Mesendoderm (in vitro differentiated cells): ENCODE measurements around the gene DDX54.

Source experiments
- DNase-seq: peaks from one replicate; pipeline ENCODE4 v3.0.0; 2013
- H2AK5ac ChIP-seq: 2 replicates; pipeline ENCODE4 v1.6.1; 2013; ENCODE audit warnings: low read length, inconsistent platforms
- H2BK120ac ChIP-seq: 2 replicates; pipeline ENCODE4 v1.6.1; 2013; ENCODE audit warnings: low read depth, mild to moderate bottlenecking, low read length, moderate library complexity, mixed read lengths
- H2BK15ac ChIP-seq: replicated peaks from 2 replicates; pipeline ENCODE4 v1.6.1; 2013; ENCODE audit warnings: low read depth, mild to moderate bottlenecking, moderate library complexity
- H2BK5ac ChIP-seq: 2 replicates; pipeline ENCODE4 v1.6.1; 2013; ENCODE audit warnings: low read length, inconsistent platforms
- H3K18ac ChIP-seq: 2 replicates; pipeline ENCODE4 v1.6.1; 2013; ENCODE audit warnings: mild to moderate bottlenecking, low read length, mixed read lengths
- H3K23ac ChIP-seq: one replicate; pipeline ENCODE4 v1.6.1; 2013; ENCODE audit warnings: low read length
- H3K27ac ChIP-seq: 2 replicates; pipeline ENCODE4 v1.5.1; 2013; ENCODE audit warnings: low read depth, mild to moderate bottlenecking, inconsistent platforms, low read length, moderate library complexity
- H3K27me3 ChIP-seq: 2 replicates; pipeline ENCODE4 v1.6.1; 2013; ENCODE audit warnings: low read length, control low read depth, mild to moderate bottlenecking, inconsistent platforms; ENCODE audit not compliant: insufficient read depth, poor library complexity
- H3K36me3 ChIP-seq: 2 replicates; pipeline ENCODE4 v1.6.1; 2013; ENCODE audit warnings: low read length, inconsistent platforms; ENCODE audit not compliant: control insufficient read depth, insufficient read depth
- H3K4ac ChIP-seq: one replicate; pipeline ENCODE4 v1.6.1; 2013; ENCODE audit warnings: low read depth, mild to moderate bottlenecking, low read length, moderate library complexity
- H3K4me1 ChIP-seq: 2 replicates; pipeline ENCODE4 v1.6.1; 2013; ENCODE audit warnings: low read depth, low read length, inconsistent platforms; ENCODE audit not compliant: control insufficient read depth
- H3K4me2 ChIP-seq: 2 replicates; pipeline ENCODE4 v1.6.1; 2013; ENCODE audit warnings: low read length
- H3K4me3 ChIP-seq: 2 replicates; pipeline ENCODE4 v1.5.1; 2013; ENCODE audit warnings: mild to moderate bottlenecking, low read length
- H3K56ac ChIP-seq: one replicate; pipeline ENCODE4 v1.6.1; 2013; ENCODE audit warnings: low read length
- H3K79me1 ChIP-seq: 2 replicates; pipeline ENCODE4 v1.6.1; 2013; ENCODE audit warnings: low read length, inconsistent platforms
- H3K79me2 ChIP-seq: 2 replicates; pipeline ENCODE4 v1.6.1; 2013; ENCODE audit warnings: mild to moderate bottlenecking, low read length; ENCODE audit not compliant: control insufficient read depth, insufficient read depth
- H3K9ac ChIP-seq: 2 replicates; pipeline ENCODE4 v1.6.1; 2013; ENCODE audit warnings: low read length, inconsistent platforms
- H4K5ac ChIP-seq: one replicate; pipeline ENCODE4 v1.6.1; 2013; ENCODE audit warnings: low read length
- H4K8ac ChIP-seq: one replicate; pipeline ENCODE4 v1.6.1; 2013; ENCODE audit warnings: low read depth, mild to moderate bottlenecking, control low read depth, low read length, moderate library complexity
- WGBS: extraction: QIAGEN DNeasy Blood & Tissue Kit; methylation state at CpG from one replicate; pipeline ENCODE4 v1.1.7; 2013; ENCODE audit warnings: low lambda C conversion rate, missing lambda C conversion rate; ENCODE audit not compliant: insufficient coverage; ENCODE audit errors: extremely low coverage; 5-methylcytosine and 5-hydroxymethylcytosine counted together

Gene DDX54

DNA sequence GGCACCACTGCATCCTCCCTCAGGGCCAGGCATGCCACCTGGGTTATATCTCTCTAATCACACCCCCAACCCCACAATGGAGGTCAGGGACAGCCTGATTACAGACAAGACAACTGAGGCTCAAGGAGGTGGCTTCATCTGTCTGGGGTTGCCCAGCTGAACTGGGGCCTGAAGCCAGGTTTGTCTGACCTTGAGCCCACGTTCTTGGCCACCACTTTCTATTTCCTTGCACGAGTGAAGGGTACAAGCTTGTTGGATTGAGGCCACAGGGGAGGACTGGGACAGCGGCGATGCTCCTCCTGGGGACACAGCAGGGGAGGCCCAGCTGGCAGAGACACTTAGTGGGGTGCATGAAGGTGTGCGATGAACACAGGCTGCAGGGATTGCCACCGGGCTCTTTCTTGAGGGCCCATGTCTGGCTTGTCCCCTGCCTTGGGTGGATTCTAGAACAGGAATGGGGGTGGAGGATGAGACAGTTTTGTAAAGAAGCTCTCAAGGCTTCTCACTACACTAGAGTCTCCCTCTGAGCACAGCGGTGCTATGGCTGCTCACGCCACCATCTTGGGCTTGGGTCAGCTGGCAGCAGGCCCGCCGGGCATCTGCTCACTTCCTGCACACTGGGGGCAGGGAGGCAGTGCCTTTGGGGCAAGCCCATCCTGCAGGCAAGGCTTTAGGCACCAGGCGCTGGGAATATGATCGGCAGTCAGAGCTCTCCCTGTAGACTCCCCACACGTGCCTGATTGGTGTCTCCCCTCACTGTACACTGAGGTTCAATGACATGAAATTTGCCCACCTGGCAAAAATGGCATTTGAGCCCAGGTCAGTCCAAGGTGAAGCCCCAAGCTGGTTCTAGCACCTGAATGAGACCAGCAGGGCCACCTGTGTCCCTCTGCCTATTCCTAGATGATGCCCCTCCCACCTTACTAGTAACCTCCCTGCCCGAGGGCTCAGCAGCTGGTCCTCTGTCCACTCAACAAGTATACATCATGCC is 16.2 kb upstream of the DDX54 start:
- H3K4ac ChIP-seq, result no peak overlapping the region
- no peak overlapping the region for H2BK5ac ChIP-seq
- no peak overlapping the region for H3K4me3 ChIP-seq
- H3K79me2 ChIP-seq, result no peaks in the 10 kb centered on the region
- DNase-seq, result no peak
- no peak overlapping the region for H3K56ac ChIP-seq
- H3K4me1 ChIP-seq, result no peaks in the 10 kb centered on the region
- H2BK15ac ChIP-seq, result no peak overlapping the region
- H3K27me3 ChIP-seq, result no peaks in the 10 kb centered on the region
- H3K36me3 ChIP-seq, result no peaks in the 10 kb centered on the region
- H3K27ac ChIP-seq, result no peak overlapping the region
- H3K9ac ChIP-seq, result no peak overlapping the region
- no peak overlapping the region for H3K18ac ChIP-seq
- H2BK120ac ChIP-seq, result no peak overlapping the region
- no peak overlapping the region for H3K4me2 ChIP-seq
- no CpG with 5 or more reads among the region's 14 CpGs for WGBS
- H4K5ac ChIP-seq, result no peak overlapping the region
- no peak overlapping the region for H2AK5ac ChIP-seq
- no peak overlapping the region for H4K8ac ChIP-seq
- H3K79me1 ChIP-seq, result no peaks in the 10 kb centered on the region
- no peak overlapping the region for H3K23ac ChIP-seq

DNA sequence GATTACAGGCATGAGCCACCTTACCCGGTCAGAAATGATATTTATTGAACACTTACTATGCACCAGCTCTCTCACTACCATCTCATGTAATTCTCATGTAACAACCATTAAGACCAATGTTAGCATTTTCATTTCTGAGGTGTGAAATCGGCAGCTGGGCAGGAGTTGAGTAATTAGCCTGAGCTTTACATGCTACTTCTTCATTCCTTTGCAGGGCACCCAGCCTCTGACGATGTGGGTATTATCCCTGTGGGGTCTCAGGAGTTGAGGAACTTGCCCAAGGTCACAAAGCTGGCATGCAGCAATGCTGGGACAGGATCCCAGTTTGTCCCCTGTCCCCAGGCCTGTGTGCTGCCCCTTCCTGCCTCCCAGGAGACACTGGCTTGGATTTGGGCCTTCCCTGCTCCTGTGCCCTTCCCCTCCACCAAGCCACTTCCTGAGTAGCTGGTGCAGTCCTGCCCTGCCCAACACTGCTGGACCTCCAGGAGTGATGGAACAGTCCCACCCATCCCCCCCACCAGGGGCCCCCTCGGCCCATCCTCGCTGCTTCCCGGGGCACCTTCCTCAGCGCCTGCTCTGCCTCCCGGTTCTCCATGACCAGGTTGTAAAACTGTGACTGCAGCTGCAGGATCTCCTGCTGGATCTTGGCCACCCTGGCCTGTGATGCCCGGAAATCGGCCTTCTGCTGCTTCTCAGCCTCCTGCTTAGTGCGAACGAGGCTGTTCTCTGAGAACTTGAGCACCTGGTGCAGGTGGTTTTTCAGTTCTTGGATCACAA is 14.9 kb upstream of the DDX54 start:
- no peak overlapping the region for H3K56ac ChIP-seq
- H3K4me1 ChIP-seq, result no peaks in the 10 kb centered on the region
- no CpG with 5 or more reads among the region's 12 CpGs for WGBS
- no peak overlapping the region for H2BK120ac ChIP-seq
- no peak overlapping the region for H3K4me3 ChIP-seq
- no peak overlapping the region for H3K27ac ChIP-seq
- no peak for DNase-seq
- H3K36me3 ChIP-seq, result no peaks in the 10 kb centered on the region
- no peak overlapping the region for H2AK5ac ChIP-seq
- H2BK15ac ChIP-seq, result no peak overlapping the region
- H4K5ac ChIP-seq, result no peak overlapping the region
- no peak overlapping the region for H3K9ac ChIP-seq
- no peaks in the 10 kb centered on the region for H3K27me3 ChIP-seq
- H3K4me2 ChIP-seq, result no peak overlapping the region
- no peaks in the 10 kb centered on the region for H3K79me1 ChIP-seq
- no peak overlapping the region for H4K8ac ChIP-seq
- no peak overlapping the region for H3K18ac ChIP-seq
- H3K79me2 ChIP-seq, result no peaks in the 10 kb centered on the region
- no peak overlapping the region for H3K23ac ChIP-seq
- no peak overlapping the region for H2BK5ac ChIP-seq
- H3K4ac ChIP-seq, result no peak overlapping the region

DNA sequence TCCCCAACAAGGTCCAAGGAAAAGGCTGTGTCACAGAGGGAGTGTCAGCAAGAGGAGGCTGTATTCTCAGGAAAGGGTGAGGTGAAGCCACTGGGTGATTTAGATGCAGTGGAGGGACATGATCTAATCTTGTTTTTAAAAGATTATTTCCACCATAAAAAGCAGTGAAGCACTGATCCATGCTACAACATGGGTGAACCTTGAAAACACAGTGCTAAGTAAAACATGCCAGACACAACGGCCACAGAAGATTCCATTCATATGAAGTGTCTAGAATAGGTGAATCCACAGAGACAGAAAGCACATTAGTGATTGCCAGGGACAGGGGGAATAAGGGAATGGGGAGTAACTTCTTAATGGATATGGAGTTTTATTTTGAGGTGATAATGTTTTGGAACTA is 13.0 kb upstream of the DDX54 start:
- no peak for DNase-seq
- H3K27me3 ChIP-seq, result no peaks in the 10 kb centered on the region

DNA sequence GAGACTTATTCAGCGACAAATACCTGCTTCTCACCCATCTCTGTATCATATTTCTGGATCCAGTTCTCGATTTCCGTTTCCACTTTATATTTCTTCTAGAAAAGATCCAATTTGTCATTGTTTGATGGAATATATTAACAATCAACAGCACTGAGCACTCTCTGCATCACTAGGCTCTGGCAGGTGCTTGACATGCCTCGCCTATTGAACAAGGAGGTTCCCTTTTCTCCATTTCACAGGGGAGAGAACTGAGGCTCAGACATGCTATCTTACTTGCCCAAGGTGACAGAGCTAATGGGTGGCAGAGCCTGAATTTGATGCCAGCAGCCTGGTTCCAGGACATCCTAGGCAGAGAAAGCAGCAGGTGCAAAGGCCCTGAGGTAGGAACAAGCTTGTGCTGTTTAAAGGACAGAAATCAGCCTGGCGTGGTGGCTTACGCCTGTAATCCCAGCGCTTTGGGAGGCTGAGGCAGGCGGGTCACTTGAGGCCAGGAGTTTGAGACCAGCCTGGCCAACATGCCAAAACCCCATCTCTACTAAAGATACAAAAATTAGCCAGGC is 12.3 kb upstream of the DDX54 start:
- Histone ChIP-seq H4K8ac (no peak overlapping the region), H2BK15ac (no peak overlapping the region), H4K5ac (no peak overlapping the region), H3K9ac (no peak overlapping the region), H3K18ac (no peak overlapping the region), H3K27me3 (no peaks in the 10 kb centered on the region), H2BK5ac (no peak overlapping the region), H3K79me1 (no peaks in the 10 kb centered on the region), H3K4me1 (no peaks in the 10 kb centered on the region), H3K56ac (no peak overlapping the region), H3K4me3 (no peak overlapping the region), H2BK120ac (no peak overlapping the region), H3K36me3 (no peaks in the 10 kb centered on the region), H2AK5ac (no peak overlapping the region), H3K4ac (no peak overlapping the region), H3K4me2 (no peak overlapping the region), H3K27ac (no peak overlapping the region), H3K79me2 (no peaks in the 10 kb centered on the region), H3K23ac (no peak overlapping the region)
- WGBS, result no CpG with 5 or more reads among the region's 8 CpGs
- DNase-seq, result no peak

More for the DNA sequence above, 13.0 kb upstream of the DDX54 start:
- Histone ChIP-seq H2BK120ac (no peak overlapping the region), H3K23ac (no peak overlapping the region), H3K36me3 (no peaks in the 10 kb centered on the region), H4K8ac (no peak overlapping the region), H3K79me2 (no peaks in the 10 kb centered on the region), H3K4me2 (no peak overlapping the region), H2AK5ac (no peak overlapping the region), H3K4ac (no peak overlapping the region), H3K9ac (no peak overlapping the region), H3K18ac (no peak overlapping the region), H4K5ac (no peak overlapping the region), H2BK15ac (no peak overlapping the region), H3K4me1 (no peaks in the 10 kb centered on the region), H3K27ac (no peak overlapping the region), H3K4me3 (no peak overlapping the region), H2BK5ac (no peak overlapping the region), H3K79me1 (no peaks in the 10 kb centered on the region), H3K56ac (no peak overlapping the region)
- no CpG with 5 or more reads among the region's 1 CpG for WGBS

DNA sequence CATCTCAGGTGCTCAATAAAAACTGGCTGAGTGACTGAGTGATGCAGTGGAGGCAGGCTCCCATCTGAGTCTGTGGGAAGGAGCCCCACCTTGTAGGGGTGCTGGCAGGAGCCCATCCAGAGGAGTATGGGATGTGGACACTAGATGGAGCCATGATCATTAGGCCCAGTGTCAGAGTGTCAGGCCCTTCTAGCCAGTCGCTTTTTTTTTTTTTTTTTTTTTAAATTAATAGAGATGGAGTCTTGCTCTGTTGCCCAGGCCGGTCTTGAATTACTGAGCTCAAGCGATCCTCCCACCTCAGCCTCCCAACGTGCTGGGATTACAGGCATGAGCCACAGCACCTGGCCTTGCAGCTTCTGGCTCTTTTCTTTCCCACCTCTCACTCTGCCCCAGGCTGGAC is 11.7 kb upstream of the DDX54 start:
- H3K56ac ChIP-seq, result no peak overlapping the region
- H2BK120ac ChIP-seq, result no peak overlapping the region
- no peak overlapping the region for H3K18ac ChIP-seq
- no peak overlapping the region for H3K27ac ChIP-seq
- no peak overlapping the region for H3K23ac ChIP-seq
- WGBS, result no CpG with 5 or more reads among the region's 4 CpGs
- H3K9ac ChIP-seq, result no peak overlapping the region
- H2BK15ac ChIP-seq, result no peak overlapping the region
- peak; percentile 81 for DNase-seq
- H3K4me1 ChIP-seq, result no peaks in the 10 kb centered on the region
- no peak overlapping the region for H3K4me3 ChIP-seq
- no peak overlapping the region for H4K5ac ChIP-seq
- H3K4ac ChIP-seq, result no peak overlapping the region
- no peaks in the 10 kb centered on the region for H3K36me3 ChIP-seq
- H3K27me3 ChIP-seq, result no peaks in the 10 kb centered on the region
- H3K79me2 ChIP-seq, result no peaks in the 10 kb centered on the region
- H4K8ac ChIP-seq, result no peak overlapping the region
- H2AK5ac ChIP-seq, result no peak overlapping the region
- H3K79me1 ChIP-seq, result no peaks in the 10 kb centered on the region
- H2BK5ac ChIP-seq, result no peak overlapping the region
- no peak overlapping the region for H3K4me2 ChIP-seq
